Type B pancreatic cell (in vitro differentiated cells): ENCODE results near the gene KISS1. TPM values are rescaled to one million over a fixed set of nuclear protein-coding genes. Genes with fewer than 3 reads are reported as not detected.

Experiments used
- DNase-seq: peaks from one replicate; pipeline ENCODE4 v3.0.0; 2021; ENCODE audit warnings: mixed read lengths; ENCODE audit not compliant: unreplicated experiment; ENCODE audit errors: extremely low spot score
- H3K27ac Mint-ChIP-seq: 2 replicates; pipeline ENCODE4 v1.8.0; 2021; ENCODE audit warnings: mild to moderate bottlenecking, mixed read lengths
- H3K27me3 Mint-ChIP-seq: 2 replicates; pipeline ENCODE4 v1.8.0; 2021; ENCODE audit warnings: mixed read lengths
- H3K36me3 Mint-ChIP-seq: 2 replicates; pipeline ENCODE4 v1.8.0; 2021; ENCODE audit warnings: mixed read lengths
- H3K4me1 Mint-ChIP-seq: one replicate; pipeline ENCODE4 v1.8.0; 2021; ENCODE audit warnings: mixed read lengths; ENCODE audit not compliant: unreplicated experiment
- H3K4me3 Mint-ChIP-seq: 2 replicates; pipeline ENCODE4 v1.8.0; 2021; ENCODE audit warnings: mild to moderate bottlenecking, mixed read lengths
- H3K9me3 Mint-ChIP-seq: 2 replicates; pipeline ENCODE4 v1.8.0; 2021; ENCODE audit warnings: mixed read lengths
- total RNA-seq: library from RNA; stranded (reverse); gene quantifications from 2 replicates; pipeline ENCODE4 v1.2.1, GENCODE V29; 2021; ENCODE audit warnings: low replicate concordance
- TF ChIP-seq, protein P1 (sequence below): fragments of 200-600 bp; sonication (generic); conservative IDR thresholded peaks from 2 replicates; pipeline ENCODE4 v1.5.0; 2021; ENCODE audit warnings: antibody characterized with exemption, mild to moderate bottlenecking

KISS1 gene
- total RNA-seq, 1 donor from 2014 or later, result 0.48 TPM

DNA sequence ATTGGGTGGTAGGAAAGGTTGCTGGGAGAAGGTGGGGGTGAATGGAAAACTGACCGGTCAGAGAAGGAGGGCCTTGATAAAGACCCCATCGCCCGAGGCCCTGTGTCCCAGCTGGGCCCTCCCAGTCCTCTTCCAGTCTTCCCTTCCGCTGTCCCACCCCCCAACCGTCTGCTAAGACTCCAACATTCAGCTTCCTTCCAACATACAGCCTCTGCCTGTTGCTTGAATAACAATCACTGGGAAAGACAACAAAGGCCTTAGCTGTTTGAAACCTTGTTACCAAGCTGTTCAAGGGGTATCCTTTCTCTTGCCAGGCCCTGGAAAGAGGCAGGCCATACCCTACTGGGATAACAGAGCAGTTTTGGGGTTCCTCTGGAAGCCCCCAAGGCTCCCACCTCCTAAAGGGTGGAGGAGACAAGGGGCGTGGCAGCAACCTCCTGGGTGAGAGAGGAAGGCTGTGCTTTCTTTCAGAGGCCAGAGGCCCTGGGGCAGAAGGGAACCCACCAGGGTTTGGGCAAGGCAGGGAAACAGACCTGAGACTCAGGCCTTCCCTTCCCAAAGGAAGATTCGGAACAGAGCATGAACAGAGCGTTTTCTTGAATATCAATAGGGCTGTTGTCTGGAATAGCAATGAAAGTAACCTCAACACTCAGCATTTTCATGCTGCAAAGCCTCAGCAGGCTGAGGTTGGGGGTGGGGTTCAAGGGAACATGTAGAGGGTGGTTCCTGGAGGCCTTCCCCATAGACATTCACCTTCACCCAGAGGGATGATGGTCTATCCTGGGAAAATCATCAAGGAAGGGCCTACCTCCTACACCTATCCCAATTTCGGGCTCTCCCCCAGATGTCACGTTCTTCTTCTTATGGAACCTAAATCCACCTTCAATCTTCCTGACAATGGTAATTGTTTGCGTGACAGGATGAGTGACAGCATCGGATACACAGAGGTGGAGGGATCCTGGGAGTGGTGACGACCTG, 48.6 kb downstream of the KISS1 start:
- Mint-ChIP-seq H3K9me3 (no peaks in the 10 kb centered on the region), H3K27ac (peak overlapping the region; percentile 46), H3K4me1 (peaks cover 6% of the 10 kb centered on the region), H3K36me3 (peaks cover 6% of the 10 kb centered on the region), H3K4me3 (no peak overlapping the region), H3K27me3 (no peaks in the 10 kb centered on the region)
- DNase-seq, result no peak
- TF ChIP-seq, protein P1, sequence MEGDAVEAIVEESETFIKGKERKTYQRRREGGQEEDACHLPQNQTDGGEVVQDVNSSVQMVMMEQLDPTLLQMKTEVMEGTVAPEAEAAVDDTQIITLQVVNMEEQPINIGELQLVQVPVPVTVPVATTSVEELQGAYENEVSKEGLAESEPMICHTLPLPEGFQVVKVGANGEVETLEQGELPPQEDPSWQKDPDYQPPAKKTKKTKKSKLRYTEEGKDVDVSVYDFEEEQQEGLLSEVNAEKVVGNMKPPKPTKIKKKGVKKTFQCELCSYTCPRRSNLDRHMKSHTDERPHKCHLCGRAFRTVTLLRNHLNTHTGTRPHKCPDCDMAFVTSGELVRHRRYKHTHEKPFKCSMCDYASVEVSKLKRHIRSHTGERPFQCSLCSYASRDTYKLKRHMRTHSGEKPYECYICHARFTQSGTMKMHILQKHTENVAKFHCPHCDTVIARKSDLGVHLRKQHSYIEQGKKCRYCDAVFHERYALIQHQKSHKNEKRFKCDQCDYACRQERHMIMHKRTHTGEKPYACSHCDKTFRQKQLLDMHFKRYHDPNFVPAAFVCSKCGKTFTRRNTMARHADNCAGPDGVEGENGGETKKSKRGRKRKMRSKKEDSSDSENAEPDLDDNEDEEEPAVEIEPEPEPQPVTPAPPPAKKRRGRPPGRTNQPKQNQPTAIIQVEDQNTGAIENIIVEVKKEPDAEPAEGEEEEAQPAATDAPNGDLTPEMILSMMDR, result no peak

DNA sequence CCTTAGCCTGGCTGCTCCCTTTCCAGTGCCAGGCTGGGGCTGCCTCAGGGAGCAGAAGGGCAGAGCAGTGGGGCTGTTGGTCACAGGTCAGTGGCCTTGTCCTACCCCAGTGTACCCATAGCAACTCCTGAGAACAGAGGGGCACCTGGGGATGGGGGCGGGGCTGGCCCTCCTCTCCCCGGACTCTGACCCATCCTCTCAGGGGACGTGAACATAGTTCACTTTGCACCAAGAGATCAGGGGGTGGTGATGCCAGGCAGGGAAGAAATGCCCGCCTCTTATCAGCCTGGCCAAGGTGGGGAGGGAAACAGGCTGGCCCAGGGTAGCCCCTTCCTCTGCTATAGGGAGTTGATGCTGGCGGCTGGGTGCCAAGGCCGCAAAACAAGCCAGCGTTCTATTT, 49.3 kb downstream of the KISS1 start:
- H3K36me3 Mint-ChIP-seq, result peaks cover 6% of the 10 kb centered on the region
- no peak overlapping the region for H3K27ac Mint-ChIP-seq
- peaks cover 6% of the 10 kb centered on the region for H3K4me1 Mint-ChIP-seq
- no peak overlapping the region for H3K4me3 Mint-ChIP-seq
- no peak for DNase-seq
- no peaks in the 10 kb centered on the region for H3K27me3 Mint-ChIP-seq
- TF ChIP-seq, protein P1, result no peak
- no peaks in the 10 kb centered on the region for H3K9me3 Mint-ChIP-seq

DNA sequence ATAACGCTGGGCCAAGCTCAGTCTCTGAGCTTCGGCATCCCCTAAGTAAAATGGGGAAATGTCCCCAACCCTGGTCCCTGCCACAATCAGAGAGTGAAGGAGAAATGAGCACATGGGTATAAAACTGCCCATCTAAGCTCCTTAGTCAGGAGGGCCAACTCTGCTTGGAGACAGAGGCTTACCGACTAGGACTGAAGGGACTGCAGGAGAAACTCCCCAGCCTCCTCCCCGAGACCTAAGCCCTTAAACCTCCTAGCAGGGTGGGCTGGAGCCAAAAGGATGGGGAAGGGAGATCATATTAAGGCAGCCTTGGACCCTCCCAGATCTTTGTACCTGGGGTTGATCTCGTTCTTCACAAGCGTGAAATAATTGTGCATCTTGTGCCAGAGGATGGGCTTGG, 50.0 kb downstream of the KISS1 start:
- H3K4me1 Mint-ChIP-seq, result peaks cover 6% of the 10 kb centered on the region

DNA sequence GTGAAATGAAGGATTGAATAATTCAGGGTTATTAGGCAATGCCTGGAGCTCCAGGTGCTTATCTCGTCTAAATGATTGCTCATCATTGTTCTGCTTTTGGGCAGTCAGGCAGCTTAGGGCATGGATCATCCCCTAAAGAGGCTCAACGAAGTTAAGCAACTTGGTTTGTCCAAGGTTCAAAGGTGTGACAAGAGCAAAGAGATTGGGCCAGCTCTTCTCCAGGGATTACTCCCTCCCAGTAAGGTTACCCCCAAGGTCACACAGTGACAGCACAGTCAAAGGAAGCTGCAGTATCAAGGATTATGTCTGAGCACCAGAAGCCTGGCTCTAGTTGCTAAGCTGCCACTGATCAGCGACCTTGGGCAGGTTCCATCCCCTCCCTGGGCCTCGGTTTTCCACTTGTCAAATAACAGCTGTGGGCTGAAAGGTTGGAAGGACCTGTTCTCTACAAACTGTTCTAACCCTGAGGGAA, 51.2 kb downstream of the KISS1 start:
- TF ChIP-seq, protein P1, result no peak
- Mint-ChIP-seq H3K4me3 (no peak overlapping the region), H3K36me3 (peaks cover 6% of the 10 kb centered on the region), H3K4me1 (peaks cover 2% of the 10 kb centered on the region), H3K27ac (no peak overlapping the region), H3K27me3 (no peaks in the 10 kb centered on the region), H3K9me3 (no peaks in the 10 kb centered on the region)
- DNase-seq, result no peak

More for the DNA sequence above, 50.0 kb downstream of the KISS1 start:
- TF ChIP-seq, protein P1, result no peak
- H3K9me3 Mint-ChIP-seq, result no peaks in the 10 kb centered on the region
- H3K4me3 Mint-ChIP-seq, result no peak overlapping the region
- peaks cover 6% of the 10 kb centered on the region for H3K36me3 Mint-ChIP-seq
- H3K27ac Mint-ChIP-seq, result no peak overlapping the region
- H3K27me3 Mint-ChIP-seq, result no peaks in the 10 kb centered on the region
- DNase-seq, result no peak

DNA sequence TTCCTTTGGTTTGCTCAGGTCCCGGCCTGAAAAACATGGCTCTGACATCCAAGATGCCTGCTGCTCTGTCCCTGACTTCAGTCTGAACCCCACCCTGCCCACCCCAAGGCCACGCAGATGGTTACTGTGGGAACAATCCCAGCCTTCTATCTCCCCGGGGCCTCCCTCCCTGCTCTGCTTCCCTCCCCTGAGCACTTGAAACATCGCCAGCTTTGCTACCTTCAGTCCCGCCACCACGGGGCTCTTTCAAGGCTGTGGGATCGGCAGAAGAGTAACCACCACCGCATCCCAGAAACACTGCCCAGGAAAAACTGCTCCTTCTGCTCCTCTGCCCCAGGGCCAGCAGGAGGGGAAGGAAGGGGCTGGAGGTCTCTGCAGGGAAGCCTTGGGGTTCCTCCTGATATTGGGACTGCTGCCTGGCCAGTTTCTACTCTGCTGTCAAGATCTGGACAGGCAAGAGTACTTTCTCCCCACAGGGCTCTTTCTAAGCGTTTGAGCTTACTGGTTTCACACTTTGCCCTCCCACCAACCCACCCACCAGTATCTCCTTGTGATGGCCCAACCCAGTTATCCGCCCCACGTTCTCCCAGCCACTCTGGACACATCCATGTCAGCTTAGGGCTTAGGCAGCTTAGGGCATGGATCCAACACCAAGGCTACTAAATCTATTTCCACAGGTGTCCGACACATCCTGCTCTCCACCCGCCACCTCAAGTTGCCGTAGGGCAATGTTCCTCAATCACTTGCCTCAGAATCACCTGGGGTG, 52.8 kb downstream of the KISS1 start:
- DNase-seq, result no peak
- H3K27me3 Mint-ChIP-seq, result no peaks in the 10 kb centered on the region
- no peaks in the 10 kb centered on the region for H3K4me1 Mint-ChIP-seq

More for the DNA sequence above, 52.8 kb downstream of the KISS1 start:
- no peak overlapping the region for H3K27ac Mint-ChIP-seq
- no peak overlapping the region for H3K4me3 Mint-ChIP-seq
- TF ChIP-seq, protein P1, result no peak
- H3K36me3 Mint-ChIP-seq, result peaks cover 10% of the 10 kb centered on the region
- no peaks in the 10 kb centered on the region for H3K9me3 Mint-ChIP-seq
